Hematopoietic multipotent progenitor cell treated with erythropoietin and hydrocortisone succinate and interleukin-3 and kit ligand, for 17 days (in vitro differentiated cells): Measurements from ENCODE around the gene IRF2.

ENCODE experiments used
- DNase-seq: peaks from one replicate; pipeline ENCODE4 v3.0.0-alpha.2; 2015; ENCODE audit warnings: low spot score

Gene IRF2

GRCh38 chr4:184409502-184409901 is 64.8 kb downstream of the IRF2 start:
- DNase-seq, result no peak

GRCh38 chr4:184408684-184409081 is 65.7 kb downstream of the IRF2 start:
- DNase-seq, result no peak

DNA sequence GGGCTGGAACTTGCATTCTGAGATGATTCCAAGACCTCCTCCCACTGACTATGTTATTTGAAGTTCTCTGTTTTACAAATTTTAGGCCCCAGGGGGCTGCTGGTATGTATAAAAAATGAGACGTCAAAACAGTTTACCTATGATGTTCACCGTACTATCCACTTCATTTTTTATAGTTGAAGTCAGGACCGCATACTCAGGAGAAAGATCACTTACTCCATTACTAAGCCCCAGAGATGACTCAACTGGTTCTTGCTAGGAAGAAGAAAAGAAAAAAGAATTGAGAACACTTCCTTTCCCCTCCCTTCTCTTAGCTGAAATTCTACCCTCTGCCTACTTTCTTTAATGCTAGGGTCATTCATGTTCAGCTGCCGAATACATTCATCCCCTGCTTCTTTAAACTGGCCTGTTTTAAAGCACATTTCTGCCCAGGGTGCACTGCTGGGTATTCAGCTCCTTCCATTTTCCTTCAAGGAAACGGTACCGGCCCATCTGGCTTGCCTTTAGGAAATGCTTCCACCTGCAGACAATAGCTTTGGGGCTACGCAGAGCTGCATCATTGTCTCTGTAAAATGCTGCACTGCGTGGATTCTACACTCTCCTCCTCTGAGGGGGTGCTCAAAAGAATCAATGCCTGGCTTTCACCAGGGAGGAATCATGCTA is 66.2 kb downstream of the IRF2 start:
- DNase-seq, result no peak

DNA sequence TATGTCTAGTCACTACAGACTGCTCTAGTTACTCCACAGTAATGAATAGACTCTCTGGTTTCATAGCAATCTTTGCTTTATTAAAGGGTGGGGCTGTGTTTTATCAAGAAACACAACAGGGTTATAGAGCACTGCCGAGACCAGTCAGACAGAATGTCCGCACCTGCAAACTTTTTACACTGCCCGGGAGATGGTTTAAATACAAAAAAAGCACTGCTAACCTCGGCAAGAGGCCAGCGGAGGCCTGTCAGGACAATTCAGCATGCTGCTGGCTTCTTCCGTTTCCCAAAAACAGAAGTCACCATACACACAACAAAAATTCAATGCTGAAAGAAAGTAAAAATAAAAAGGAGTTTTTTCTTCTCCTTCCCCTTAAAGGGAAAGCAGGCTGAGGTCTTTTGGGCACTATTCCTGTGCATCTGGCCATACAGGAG is 67.4 kb downstream of the IRF2 start:
- DNase-seq, result no peak

GRCh38 chr4:184404047-184404446 is 70.3 kb downstream of the IRF2 start:
- DNase-seq, result no peak

GRCh38 chr4:184403384-184403781 is 71.0 kb downstream of the IRF2 start:
- DNase-seq, result no peak

DNA sequence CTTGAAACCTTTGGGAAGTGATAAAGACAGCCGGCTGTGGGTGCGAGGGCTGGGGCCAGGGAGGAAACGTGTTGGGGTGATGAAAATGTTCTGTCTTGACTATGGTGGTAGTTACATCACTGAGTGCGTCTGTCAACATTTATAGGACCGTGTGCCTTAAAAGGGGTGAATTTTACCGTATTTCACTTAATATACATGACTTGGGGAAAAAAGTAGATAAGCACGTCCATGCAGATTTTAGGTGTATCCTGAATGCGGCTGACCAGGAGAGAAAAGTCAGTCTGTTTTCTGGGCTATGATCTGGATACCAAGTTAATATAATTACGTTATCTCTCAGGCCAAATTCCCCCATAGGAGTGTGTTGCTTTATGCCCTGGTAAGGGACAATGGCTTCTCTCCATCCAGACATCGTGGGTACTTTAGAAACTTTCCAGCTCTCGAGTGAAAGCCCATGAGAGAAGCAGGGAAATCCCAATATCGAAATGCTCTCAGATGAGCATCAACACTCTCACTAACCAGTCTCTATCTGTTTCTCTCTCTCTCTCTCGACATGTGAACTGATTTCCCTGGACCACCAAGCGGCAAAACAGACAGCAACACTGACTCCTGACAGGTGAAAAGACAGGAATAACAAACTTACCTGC is 71.5 kb downstream of the IRF2 start:
- DNase-seq, result no peak

DNA sequence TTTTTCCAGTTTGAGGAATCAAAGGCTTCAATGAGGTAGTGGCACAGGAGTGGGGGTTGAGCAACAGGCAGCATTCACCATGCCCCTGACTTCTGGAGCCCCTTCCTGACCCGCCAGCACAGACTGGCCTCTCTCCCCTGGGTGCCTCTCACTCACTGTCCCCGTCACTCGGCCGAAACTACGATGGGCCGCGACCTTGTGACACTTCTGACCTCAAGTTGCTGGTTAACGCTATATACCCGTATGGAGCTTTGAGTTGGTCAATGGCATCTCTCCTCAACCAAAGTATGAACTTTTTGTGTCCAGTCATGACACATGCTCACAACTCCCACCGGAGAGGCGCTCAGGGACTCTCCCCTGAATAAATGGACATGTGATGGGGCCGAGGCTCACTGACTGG is 72.1 kb downstream of the IRF2 start:
- no peak for DNase-seq

DNA sequence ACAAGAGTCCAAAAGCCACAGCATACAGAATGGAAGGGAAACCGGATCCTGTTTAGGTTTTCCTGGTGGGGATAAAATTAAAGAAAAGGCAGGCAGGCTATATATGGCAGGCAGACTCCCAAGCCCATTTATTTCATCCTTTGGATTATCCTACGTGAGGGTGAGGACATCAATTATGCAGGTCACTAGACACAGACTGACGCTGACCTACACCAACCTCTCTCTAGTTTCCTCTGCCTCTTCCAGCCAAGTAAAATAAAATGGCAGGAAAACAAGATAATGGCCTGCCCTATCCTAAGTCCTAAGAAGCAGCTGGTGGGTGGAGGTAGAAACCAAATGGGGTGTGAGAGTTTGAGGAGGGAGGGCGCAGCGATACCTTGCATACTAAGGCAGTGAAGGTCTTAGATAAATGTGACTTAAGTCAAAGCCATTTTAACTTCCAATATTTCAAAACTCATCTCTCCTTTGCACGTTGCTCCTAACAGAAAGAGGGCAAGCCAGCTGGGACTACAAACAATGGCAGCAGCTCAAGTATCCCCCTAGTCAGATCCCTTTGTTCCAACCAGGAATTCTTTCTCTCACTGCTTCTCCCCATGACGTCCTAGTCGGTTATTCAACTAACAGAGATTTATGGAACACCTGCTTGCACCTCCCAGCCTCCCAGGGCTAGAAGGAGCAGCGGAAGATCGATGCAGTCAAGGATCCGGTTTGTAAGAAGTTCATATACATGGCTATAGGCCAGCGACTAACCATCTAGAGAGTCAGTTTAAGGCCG is 72.8 kb downstream of the IRF2 start:
- DNase-seq, result no peak

GRCh38 chr4:184400891-184401290 is 73.5 kb downstream of the IRF2 start:
- no peak for DNase-seq

DNA sequence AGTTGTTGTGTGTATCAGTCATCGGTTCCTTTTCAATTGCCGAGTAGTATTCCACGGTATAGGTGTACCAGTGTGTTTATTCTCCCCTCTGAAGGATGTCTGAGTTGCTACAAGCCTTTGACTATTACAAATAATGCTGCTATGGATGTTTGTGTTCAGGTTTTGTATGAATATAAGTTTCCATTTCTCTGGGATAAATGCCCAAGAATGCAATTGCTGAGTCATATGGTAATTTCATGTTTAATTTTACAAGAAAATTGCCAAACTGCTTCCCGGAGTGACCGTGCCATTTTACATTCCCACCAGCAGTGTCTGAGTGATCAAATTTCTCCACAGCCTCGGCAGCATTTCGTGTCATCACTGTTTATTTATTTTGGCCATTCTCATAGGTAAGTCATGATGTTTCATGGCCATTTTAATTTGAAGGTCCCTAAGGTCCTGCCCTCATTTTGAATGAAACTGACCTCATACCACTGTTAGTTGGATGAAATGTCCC is 73.9 kb downstream of the IRF2 start:
- DNase-seq, result no peak

- DNase-seq, result no peak
These were observed 74.8 kb downstream of the IRF2 start for GRCh38 chr4:184399512-184399908.

DNA sequence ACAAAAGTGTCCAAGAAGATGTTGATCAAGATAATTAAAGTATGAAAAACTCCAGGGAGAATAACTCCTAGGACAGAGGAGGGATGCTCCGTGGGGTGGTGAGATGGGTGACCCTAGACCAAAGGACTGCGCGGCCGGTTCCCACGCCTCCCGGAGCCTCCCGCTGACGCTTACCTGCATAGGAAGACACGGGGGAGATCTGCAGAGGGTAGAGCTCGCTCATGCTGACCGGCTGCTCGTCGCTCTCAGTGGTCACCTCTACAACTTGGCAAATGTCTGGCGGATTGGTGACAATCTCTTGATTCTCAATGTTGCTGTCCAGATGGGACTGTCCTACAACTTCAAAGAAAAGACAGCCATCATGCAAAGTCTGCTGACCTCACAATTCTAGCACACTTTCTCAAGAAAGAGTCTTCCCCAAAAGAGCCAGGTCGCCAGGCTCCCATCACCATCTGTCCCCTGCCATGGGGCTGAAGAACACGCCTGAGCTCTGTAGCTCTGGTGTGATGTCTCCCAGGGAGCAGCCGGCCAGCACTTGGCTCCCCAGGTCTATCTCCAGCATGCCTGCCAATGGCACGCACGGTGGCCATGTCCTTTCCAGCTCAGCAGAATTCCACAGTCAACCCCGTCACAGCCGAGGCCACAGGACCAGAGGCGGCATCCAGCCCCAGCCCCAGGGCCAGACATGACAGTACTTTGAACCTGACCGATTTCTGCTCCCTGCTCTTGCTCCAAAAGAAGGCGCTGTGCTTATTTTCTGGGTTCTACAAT is 75.4 kb downstream of the IRF2 start:
- DNase-seq, result no peak

DNA sequence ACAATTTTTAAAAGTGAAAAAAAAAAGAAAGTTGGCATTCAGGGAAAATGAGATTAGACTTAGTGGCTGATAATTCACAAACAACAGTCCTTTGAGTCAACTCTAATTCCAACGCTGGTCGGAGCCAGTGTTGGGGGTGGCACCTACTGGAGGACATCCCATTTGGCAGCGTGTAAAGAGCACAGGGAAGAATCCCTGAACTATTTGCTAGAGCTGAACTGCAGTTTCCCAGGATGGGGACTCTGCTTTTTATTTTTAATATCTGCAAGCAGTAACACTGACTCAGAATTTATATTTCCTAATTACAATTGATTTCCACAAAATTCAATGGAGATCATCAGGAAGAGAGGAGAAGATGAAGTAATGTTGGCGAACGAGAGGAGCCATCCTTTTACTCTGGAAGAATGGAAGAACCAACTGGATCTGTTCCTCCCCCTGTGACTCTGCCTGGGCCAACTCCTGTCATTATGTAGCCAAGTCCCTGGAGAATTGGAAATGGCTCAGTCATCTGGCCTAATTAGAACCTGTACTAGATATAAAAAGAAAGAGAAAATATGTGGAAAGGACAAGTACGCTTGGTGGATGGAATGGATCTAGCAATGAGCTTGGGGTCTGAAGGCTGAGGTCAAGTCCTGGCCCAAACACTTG is 76.7 kb downstream of the IRF2 start:
- no peak for DNase-seq

DNA sequence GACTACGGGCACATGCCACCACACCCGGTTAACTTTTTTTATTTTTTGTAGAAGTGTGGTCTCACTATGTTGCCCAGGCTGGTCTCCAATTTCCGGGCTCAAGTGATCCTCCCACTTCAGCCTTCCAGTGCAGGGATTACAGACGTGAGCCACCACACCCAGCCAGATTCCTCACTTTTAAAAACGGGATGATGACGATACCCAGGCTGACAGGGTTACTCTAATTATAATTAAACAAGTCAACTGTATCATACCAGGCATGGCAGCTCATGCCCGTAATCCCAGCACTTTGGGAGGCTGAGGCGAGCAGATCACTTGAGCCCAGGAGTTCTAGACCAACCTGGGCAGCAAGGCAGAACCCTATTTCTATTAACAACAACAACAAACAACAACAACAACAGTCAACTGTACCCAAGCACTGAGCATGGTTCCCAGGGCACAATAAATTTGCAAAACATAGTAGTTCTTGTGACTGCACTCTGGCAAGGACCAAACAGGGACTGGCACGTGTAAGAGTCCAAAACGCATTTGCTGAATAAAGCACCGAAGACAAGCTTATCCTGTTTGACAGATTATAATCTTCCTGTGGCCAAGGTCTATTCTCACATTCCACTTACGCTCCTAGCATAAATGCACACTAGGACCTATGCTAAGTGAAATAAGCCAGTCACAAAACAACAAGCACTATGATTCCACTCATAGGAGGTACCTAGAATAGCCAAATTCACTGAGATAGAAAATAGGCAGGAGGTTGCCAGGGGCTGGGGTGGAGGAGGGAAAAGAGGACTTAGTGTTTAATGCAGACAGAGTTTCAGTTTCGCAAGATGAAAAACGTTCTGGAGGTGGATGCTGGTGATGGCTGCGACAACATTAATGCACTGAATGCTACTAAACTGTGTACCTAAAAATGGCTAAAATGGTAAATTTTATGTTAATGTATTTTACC is 77.5 kb downstream of the IRF2 start:
- DNase-seq, result no peak

DNA sequence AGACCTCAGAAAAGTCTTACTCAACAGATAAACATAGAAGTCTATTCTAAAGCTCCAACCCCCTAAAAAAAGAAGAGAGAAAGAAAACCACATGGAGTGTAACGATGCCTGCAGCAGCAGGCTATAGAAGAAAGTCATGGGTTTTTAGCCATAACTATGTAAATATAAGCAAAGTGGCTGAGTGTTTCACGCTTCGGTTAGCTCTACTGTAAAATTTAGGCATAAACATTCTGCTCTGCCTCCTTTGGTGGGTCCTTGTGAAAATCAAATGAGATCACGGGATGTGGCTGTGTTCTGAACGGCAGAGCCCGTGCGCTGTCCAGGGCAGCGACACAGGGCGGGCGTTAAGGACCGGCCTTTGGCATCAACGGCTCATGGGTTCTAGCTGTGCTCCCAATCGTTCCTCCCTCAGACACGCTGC is 78.4 kb downstream of the IRF2 start:
- no peak for DNase-seq

GRCh38 chr4:184395451-184395917 is 78.9 kb downstream of the IRF2 start:
- no peak for DNase-seq

DNA sequence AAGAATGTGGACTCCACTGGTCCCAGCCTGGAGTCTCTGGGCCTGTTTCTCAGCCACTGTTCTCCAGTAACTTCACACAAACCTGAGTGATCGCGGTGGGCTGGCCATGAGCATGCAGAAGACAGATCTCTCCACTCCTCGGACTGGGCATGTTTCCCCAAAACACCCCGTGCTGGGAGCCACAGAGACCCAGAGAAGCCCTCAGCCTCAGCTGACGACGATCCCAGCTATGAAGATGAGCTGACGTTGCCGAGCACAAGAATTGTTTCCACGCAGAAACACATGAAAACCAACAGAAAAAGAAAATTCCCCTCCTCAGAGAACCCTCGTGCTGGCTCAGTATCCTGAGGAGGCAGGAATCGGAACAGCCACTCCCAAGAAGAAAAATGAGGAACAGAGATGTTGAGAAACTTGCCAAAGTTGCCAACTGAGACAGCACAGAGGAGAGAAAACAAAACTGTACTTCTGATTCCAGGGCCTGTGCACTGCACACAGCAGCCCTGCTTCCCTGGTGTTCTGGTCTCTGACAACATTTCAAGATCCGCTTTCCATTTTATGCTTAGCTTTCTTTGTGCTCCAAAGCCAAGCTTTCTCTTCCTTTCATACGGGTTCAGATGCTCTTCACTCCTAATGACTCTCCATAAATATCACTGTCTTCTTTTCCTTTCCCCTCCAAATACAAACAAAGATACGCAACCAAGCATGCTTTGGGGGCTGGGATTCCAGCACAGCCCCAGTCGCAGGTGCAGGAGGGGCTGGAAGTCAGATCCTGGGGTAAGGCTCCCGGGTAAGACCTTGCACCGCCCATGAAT is 81.4 kb downstream of the IRF2 start:
- DNase-seq, result no peak

GRCh38 chr4:184392316-184392715 is 82.0 kb downstream of the IRF2 start:
- DNase-seq, result no peak
